ENCODE data around the gene SLC8A2.

Gene SLC8A2

GRCh38 chr19:47483800-47484690 lies 12.4 kb upstream of the SLC8A2 start, which contains the start of gene KPTN:
Gene KPTN, minus strand, starts transcription at chr19:47484219. Its CDS starts 59 bp downstream, at chr19:47484160.
- H3K27ac ChIP-seq, result peak within 1 kb of the TSS; percentile 84 to 86
- H3K27me3 ChIP-seq, result peaks cover 0 to 15% of the 10 kb centered on the region in 2 donors
- peaks cover 0 to 24% (median 10%) of the 10 kb centered on the region in 4 donors for H3K4me1 ChIP-seq
- H3K36me3 ChIP-seq, result peaks cover 15 to 24% (median 19%) of the 10 kb centered on the region in 3 donors
- DNase-seq, result peak; percentile 79 to 91
- H3K9me3 ChIP-seq, result no peaks in the 10 kb centered on the region
- H3K4me3 ChIP-seq, result peak within 1 kb of the TSS; percentile 57 to 58
- intact Hi-C loops (cut with DNase I; ENCODE audit: low total_unique reads), result no loop called here
- TF ChIP-seq CTCF (IDR thresholded peaks at IDR 0.05), result peak; percentile 60 to 65

- Histone ChIP-seq H3K9me3 (no peaks in the 10 kb centered on the region), H3K27ac (no peak overlapping the region), H3K36me3 (peaks cover 11 to 18% (median 13%) of the 10 kb centered on the region in 3 donors), H3K27me3 (peaks cover 0 to 18% of the 10 kb centered on the region in 2 donors), H3K4me3 (peak overlapping the region in 1 of 2 donors; percentile 58), H3K4me1 (peaks cover 0 to 24% (median 10%) of the 10 kb centered on the region in 4 donors)
- intact Hi-C loops (cut with DNase I; ENCODE audit: low total_unique reads), result no loop called here
- TF ChIP-seq CTCF (IDR thresholded peaks at IDR 0.05), result no peak
- no peak for DNase-seq
These were observed 11.5 kb upstream of the SLC8A2 start for GRCh38 chr19:47483200-47483599.

- peaks cover 0 to 24% (median 10%) of the 10 kb centered on the region in 4 donors for H3K4me1 ChIP-seq
- no peak overlapping the region for H3K27ac ChIP-seq
- intact Hi-C loops (cut with DNase I; ENCODE audit: low total_unique reads), result no loop called here
- H3K27me3 ChIP-seq, result peaks cover 0 to 18% of the 10 kb centered on the region in 2 donors
- no peak overlapping the region for H3K4me3 ChIP-seq
- peaks cover 0 to 1% (median 0%) of the 10 kb centered on the region in 3 donors for H3K36me3 ChIP-seq
- TF ChIP-seq CTCF (IDR thresholded peaks at IDR 0.05), result no peak
- DNase-seq, result no peak
- no peaks in the 10 kb centered on the region for H3K9me3 ChIP-seq
These were observed 9.9 kb upstream of the SLC8A2 start for GRCh38 chr19:47481460-47482052.

- intact Hi-C loops (cut with DNase I; ENCODE audit: low total_unique reads), result no loop called here
- peaks cover 0 to 24% (median 10%) of the 10 kb centered on the region in 4 donors for H3K4me1 ChIP-seq
- no peak for TF ChIP-seq CTCF (IDR thresholded peaks at IDR 0.05)
- no peak overlapping the region for H3K27ac ChIP-seq
- H3K9me3 ChIP-seq, result no peaks in the 10 kb centered on the region
- no peak overlapping the region for H3K4me3 ChIP-seq
- H3K27me3 ChIP-seq, result peaks cover 0 to 18% of the 10 kb centered on the region in 2 donors
- no peaks in the 10 kb centered on the region for H3K36me3 ChIP-seq
- DNase-seq, result no peak
These were observed 9.0 kb upstream of the SLC8A2 start for GRCh38 chr19:47480658-47481057.

- H3K36me3 ChIP-seq, result no peaks in the 10 kb centered on the region
- H3K4me1 ChIP-seq, result peaks cover 0 to 20% (median 9%) of the 10 kb centered on the region in 4 donors
- peaks cover 0 to 21% of the 10 kb centered on the region in 2 donors for H3K27me3 ChIP-seq
- DNase-seq, result no peak
- H3K27ac ChIP-seq, result no peak overlapping the region
- intact Hi-C loops (cut with DNase I; ENCODE audit: low total_unique reads), result no loop called here
- no peak for TF ChIP-seq CTCF (IDR thresholded peaks at IDR 0.05)
- H3K4me3 ChIP-seq, result no peak overlapping the region
- no peaks in the 10 kb centered on the region for H3K9me3 ChIP-seq
These were observed 8.2 kb upstream of the SLC8A2 start for GRCh38 chr19:47479701-47480503.
